ENCODE measurements around the gene CENPI.
"Not testable (repeated sequence)": the region's sequence is repeated elsewhere in the genome, so short reads cannot be mapped to it uniquely, and the experiment has no call there.

Gene CENPI, protein sequence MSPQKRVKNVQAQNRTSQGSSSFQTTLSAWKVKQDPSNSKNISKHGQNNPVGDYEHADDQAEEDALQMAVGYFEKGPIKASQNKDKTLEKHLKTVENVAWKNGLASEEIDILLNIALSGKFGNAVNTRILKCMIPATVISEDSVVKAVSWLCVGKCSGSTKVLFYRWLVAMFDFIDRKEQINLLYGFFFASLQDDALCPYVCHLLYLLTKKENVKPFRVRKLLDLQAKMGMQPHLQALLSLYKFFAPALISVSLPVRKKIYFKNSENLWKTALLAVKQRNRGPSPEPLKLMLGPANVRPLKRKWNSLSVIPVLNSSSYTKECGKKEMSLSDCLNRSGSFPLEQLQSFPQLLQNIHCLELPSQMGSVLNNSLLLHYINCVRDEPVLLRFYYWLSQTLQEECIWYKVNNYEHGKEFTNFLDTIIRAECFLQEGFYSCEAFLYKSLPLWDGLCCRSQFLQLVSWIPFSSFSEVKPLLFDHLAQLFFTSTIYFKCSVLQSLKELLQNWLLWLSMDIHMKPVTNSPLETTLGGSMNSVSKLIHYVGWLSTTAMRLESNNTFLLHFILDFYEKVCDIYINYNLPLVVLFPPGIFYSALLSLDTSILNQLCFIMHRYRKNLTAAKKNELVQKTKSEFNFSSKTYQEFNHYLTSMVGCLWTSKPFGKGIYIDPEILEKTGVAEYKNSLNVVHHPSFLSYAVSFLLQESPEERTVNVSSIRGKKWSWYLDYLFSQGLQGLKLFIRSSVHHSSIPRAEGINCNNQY

DNA sequence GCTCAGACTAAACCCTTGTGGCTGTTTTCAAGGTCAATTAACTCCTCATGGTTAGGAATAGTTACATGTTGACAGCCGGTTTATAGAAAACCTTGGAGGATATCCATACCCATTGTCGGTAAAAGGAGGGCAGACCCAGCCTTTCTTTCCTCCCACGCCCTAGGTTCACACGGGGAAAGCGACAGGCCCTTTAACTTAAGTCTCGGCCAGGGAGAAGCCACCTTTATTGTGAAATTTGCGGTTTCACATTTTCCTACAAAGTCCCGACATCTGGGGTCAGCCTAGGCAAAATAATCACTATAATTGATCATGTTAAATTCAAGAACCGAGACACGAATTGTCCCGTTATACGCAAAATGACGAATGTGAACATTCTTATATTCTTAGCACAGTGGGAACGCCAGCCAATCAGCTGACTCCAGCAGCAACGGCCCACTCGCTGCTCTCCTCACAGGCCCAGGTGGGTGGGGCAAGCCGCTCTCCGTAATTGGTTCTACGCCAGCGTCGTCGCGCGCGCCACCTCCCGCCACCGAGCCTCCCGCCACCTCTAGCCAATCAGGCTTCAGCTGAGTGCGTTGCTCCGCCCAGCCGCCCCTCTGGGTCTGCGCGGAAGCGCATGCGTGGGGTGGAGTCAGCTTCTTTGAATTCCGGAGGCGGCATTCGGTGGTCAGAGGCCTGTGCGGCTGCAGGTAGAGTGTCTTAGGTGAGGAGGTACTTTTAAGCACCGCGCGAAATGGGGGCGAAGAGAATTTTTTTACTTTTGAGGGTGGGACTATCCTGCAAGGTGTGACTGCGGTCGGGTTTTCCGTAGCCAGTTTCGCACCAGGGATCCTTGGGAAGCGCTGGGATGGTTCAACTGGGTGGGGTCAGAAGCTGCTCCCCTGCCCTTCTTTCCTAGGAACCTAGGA is at the start of gene CENPI:
Gene CENPI, plus strand, starts transcription at position 659 of the 908 bp plus-strand sequence. CDS start 2,867 bp downstream, outside the sequence.
- DNase-seq = peak; percentile 95

DNA sequence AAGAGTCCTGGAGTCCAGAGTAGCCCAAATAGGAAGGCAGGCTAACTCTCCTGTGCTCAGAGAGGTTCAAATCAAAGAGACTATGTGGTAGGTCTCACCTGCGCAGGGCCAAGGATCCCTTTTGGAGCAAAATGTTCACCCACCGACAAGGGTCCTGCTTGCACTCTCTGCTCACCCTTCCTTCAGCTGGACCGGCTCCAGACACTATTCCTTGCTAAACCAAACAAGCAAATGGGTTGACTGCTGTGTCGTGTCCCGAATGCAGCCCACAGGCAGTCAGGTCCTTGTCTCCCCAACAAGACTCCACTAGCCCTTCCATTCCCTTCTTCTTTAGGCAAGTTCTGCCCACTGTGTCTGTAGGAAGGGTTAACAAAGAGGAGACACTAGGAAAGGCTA is 46.9 kb upstream of the CENPI start:
- DNase-seq = no peak

DNA sequence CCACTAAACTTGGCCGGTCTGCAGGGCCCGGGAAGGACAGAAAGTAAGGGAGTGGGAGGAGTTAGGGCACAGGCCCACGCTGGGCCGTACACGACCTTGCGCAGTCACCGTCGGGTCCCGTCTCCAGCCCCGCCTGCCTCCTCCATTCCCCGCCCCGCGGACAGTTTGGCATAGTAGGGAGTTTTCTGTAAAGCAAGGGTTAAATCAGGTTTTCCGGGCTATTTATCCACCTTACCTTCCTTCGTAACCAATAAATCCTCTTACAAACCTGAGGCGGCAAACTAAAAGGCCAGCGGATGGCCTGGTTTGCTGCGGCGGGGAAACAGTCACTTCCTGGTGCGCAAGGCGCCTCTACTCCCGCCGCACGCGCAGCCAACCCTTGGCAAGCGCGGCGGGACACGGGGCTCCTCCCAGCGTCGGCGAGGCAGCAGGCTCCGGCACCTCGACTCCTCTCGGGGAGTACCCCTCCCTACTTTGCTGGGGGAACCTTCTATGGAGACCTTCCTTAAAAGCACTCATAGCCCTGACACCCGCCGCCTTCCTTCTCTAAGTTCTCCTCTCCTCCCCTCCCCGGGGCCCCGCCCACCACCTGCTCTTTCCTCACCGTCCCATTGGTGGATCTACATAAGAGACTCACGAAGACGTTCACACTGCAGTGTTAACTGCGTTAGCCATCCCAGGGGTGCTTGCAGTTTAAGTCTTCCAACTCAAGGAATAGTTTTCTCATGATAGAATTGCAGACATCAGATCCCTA is 46.3 kb upstream of the CENPI start, which contains the start of gene TRMT2B:
Gene TRMT2B, minus strand, starts transcription at position 563 of the 754 bp plus-strand sequence. CDS start 9,822 bp downstream, outside the sequence.
- DNase-seq = peak; percentile 83

DNA sequence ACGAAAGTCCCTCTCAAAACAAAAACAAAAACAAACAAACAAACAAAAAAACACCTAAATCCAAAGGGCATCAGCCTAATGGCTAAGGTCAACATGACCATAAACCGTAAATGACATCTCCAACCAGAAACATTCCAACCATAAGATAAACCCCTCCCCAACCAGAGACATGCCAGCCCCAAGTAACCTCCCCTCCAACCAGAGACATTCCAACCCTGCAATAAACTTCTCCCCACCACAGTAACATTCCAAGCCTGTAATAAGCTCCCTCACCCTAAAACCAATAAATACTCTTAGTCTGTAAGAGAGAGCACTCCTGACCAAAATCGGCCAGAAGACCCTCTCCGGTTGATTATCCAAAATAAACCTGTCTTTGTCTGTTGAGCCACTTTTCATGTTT is 41.5 kb upstream of the CENPI start:
- not testable (repeated sequence) for DNase-seq

DNA sequence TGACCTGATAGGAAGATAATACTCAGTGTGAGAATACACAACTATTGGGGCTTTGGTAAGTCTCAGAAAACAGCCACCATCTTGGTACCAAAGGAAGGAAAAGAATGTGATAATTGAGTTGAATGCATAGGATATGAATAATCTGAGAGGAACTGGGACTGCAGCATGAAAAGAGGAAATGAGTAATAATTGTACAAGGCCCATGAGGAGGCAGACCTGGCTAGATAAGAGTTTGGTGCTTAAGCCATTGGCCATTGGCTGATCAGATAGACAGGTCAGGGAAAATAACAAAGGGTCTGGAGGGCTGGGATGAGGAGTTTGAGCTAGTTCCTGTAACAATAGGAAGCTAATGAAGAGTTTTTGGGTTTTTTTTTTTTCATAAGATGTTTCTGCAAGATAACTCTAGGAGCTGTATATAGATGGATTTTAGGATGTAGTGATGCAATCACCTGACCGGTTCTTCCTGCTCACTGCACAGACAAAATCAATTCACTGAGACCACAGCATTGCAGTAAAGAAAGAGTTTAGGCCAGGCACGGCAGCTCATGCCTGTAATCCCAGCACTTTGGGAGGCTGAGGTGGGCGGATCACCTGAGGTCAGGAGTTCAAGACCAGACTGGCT is 40.8 kb upstream of the CENPI start:
- no peak for DNase-seq

DNA sequence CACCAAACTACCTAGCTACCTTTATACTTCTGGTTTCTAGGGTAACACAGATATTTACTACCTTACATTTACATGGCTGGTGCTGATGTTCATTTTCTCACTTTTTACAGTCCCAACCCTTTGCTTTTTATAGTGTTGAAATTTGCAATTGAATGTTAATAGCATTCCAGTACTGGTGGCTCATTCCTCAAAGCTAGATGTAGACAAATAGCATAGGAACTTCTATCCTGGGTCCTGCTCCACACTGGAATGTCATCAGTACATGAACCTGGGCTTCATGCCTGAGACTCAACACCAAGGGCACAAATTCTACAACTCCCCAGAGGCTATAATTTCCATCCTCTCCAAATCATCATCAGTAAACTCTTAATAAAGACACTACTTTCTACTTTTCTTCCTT is 35.8 kb upstream of the CENPI start:
- DNase-seq = no peak

DNA sequence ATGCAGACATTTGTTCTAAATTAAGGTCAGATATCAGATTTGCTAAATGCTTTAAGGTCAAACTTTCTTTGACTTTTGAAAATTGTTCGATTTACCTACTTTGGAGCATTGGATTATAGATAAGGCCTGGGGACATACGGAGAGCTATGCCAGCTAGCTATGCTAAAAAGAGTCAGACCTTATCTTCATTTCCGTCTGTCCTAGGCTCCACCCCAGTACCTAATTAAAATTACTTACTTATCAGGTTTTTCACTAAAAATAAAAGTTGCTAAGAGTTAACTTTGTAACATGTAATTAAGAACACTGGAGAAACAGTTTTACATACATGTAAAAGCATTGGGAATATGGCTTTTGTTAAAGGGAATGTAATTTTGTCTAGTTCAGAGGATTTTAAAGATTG is 26.4 kb upstream of the CENPI start:
- DNase-seq = no peak

DNA sequence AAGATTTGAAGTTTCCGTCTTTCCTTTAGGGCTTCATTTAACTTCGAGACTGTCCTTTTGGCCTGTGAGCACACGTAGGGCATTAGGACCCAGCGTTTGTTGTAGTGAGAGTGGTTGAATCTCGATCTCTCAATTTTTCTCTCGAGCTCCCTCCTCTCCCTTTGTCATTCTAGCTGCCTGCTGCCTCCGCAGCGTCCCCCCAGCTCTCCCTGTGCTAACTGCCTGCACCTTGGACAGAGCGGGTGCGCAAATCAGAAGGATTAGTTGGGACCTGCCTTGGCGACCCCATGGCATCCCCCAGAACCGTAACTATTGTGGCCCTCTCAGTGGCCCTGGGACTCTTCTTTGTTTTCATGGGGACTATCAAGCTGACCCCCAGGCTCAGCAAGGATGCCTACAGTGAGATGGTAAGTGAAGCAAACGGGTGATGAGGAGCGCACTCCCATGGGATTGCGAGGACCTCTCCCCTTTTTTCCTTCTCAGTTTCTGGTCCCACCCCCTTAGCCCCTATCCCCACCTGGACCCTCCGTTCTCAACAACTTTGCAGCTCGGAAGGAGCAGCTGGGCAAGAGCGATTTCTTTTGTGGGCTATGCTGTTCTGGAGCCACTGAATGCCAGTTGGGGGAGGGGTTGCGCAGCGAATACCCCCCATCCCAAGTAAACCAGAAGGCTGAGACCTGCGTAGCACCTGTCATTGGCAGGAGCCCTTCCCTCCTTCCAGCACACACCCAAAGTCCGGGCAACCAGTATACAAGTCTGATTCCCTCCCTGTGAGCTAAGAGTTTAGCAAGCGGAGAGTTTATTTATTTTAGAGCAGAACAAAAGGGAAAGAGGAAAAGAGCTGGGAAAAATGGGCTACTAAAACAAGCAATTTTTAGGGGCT is 19.0 kb upstream of the CENPI start, which contains the start of gene TMEM35A:
Gene TMEM35A, plus strand, starts transcription at position 164 of the 883 bp plus-strand sequence. Its CDS starts 124 bp downstream, at position 288.
- no peak for DNase-seq

DNA sequence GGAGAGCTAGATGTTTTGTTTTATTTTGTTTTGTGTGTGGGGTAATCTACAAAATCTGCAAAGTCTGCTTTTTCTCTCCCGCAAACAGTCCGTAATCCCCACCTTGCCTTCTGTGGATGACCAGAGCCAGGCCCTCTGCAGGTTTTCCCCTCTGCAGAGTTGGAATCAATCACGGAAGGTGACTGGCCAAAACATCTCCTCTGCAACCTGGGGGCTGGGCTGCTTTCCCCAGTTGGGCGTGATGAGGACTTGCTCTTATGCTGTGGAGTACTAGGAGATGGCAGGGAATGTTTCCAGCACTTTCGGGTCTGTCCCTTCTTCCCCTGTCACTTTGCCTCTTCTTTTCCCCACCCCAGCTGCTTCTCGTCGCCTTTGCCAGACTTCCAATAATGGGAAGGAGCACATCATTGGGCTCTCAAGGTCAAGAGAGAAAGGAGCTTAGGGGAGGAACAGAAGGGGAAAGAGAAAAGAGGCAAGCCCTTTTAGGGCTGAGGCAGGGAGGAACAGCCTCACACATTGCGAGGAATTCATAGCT is 18.2 kb upstream of the CENPI start:
- no peak for DNase-seq

DNA sequence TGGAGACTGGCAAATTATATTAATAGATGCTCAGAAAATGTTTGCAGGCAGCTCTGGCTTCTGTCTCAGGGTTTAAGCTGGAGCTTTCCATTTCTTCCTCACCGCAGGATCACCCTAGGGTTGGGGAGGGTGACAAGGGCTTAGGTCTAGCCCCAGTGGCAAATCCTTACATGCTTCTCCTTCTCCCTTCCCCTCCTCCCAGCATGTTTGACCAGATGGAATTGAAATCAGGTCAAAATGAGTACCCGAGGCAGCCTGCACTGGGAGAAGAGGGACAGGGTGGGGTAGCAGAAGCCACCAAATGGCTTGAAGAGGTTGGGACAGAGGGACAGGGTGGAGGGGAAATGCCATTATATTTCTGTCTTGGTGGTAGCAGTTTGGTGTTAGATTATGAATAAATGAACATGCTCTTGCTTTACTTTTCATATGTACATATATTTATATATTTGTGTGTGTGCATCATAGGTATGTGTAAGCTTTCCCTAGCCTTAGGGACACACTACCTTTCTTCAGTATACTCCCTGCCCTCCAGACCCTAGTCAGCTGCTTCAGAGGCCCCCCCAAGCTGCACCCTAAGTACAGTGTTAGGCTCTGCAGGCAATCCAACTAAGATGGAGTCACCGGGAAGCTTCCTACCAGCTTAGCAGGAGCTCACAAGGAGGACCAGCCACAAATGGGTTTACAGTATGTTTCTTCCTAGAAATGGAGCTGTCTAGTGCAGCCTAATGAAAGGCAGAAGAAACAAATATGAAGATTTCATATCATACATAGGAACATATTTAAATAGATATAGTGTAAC is 17.5 kb upstream of the CENPI start:
- no peak for DNase-seq

DNA sequence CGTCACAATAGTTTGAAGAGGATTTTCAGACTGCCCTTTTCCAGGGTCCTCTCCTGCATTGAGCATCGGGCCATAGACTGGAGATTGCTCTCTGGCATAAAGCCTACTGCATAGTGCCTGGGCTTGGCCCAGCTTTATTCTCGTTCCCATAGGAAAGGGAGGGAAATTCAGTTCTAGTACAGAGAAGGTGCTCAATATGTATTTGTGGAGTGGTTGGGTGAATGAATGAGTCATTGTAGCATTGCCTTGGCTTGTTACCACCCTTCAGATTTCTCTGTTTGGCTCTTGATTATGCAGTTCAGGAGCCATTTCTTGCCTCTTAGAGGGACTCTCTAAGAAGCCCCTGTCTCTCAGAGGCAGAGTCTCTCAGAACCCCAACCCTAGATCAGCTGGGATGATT is 16.8 kb upstream of the CENPI start:
- DNase-seq = no peak

DNA sequence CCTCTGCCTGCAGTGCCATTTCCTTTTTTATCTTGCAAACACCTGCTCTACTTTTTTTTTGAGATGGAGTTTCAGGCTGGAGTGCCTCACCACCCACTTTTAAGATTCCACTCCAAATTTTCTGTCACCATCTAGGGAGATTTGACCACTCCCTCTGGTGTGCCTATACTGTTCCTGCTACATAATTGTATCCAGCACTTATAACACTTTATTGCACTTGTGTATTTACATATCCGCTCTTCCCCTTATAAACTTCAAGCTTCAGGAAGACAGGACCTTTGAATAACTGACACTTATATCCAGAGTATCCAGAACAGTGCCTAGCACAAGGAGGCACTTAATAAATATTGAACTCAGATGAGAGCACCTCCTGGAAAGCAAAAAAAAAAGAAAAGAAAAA is 6.2 kb upstream of the CENPI start:
- no peak for DNase-seq

DNA sequence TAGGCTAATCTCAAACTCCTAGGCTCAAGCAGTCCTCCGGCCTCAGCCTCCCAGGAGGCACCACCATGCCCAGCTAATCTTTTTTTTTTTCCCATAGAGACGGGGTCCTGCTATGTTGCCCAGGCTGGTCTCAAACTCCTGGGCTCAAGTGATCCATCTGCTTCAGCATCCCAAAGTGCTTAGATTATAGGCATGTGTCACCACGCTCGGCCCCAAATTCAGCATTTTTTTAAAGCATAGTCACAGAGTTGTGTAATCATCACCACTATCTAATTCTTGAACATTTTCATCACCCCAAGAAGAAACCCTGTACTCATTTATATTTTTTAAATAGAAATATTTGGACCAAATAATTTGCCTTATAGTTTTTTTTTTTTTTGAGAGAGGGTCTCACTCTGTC is 10.3 kb downstream of the CENPI start:
- DNase-seq = no peak

DNA sequence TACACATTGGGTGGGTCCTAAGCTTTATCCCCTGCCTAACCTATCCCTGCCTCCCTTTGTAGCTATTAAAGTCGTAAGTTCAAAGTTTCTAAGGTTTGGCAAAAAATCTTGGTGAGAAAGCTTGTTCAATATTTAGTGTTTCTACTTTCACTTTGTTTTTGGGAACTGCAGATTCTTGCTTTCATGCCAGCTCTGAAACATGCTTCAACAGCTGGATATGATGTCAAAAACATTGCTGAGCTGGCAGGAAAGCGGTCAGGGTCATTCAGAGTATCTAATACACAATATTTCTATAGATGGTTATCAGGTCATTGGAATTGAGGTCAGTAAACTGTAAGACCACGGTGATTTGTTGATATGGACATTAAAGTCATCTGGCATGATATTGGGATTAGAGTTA is 19.7 kb downstream of the CENPI start:
- no peak for DNase-seq

DNA sequence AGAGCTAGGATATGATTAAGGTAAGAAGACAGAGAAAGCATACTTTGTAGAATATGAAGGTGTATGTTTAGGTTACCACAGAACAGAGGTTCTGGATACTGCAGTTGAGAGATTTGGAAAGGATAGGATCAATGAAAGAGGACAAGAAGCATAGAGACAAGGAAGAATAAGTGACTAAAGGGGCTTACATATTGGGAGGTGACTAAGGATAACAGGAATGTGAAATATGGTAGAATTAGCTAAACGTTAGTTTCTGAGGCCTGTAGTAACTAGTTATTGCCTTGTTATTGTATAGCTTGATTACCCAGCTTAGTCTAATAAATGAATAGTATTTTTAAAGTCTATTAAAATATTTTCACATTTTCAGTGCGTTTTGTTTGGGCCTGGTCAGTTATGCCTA is 38.2 kb downstream of the CENPI start:
- no peak for DNase-seq
